NB4 (cell line): Measurements from ENCODE around the gene SIX6.

Experiments used
- MAX ChIP-seq: IDR thresholded peaks from 2 replicates; pipeline ENCODE4 v1.6.1; 2011; ENCODE audit warnings: low read depth, low read length
- TF ChIP-seq, protein P1 (sequence below): IDR thresholded peaks from one replicate; pipeline ENCODE4 v1.5.1; 2012; ENCODE audit warnings: low read depth, low read length

DNA sequence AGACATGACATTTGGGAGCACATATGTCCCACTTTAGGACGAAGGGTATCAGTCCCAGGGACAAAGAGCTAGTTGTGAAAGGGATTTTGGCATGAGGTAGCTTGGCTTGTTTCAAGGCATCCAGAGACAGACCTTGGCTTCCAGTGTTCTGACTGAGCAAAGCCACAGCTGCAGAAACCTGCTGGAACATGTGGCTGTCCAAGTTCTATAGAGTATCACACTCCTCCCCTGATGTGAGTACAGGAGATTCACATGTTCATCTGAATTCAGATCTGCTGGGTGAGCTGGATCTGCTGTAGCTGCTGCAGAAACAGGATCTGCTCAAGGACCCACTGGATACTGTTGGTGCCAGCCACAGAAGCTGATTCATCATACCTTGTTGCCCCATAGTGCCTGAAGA is 13.0 kb upstream of the SIX6 start:
- TF ChIP-seq, protein P1, sequence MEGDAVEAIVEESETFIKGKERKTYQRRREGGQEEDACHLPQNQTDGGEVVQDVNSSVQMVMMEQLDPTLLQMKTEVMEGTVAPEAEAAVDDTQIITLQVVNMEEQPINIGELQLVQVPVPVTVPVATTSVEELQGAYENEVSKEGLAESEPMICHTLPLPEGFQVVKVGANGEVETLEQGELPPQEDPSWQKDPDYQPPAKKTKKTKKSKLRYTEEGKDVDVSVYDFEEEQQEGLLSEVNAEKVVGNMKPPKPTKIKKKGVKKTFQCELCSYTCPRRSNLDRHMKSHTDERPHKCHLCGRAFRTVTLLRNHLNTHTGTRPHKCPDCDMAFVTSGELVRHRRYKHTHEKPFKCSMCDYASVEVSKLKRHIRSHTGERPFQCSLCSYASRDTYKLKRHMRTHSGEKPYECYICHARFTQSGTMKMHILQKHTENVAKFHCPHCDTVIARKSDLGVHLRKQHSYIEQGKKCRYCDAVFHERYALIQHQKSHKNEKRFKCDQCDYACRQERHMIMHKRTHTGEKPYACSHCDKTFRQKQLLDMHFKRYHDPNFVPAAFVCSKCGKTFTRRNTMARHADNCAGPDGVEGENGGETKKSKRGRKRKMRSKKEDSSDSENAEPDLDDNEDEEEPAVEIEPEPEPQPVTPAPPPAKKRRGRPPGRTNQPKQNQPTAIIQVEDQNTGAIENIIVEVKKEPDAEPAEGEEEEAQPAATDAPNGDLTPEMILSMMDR: no peak
- no peak for TF ChIP-seq MAX
